C4-2B (cell line): ENCODE data around the gene SINHCAF.

Source experiments
- ZFX ChIP-seq: fragments of 450-650 bp; IDR thresholded peaks from 2 replicates; pipeline ENCODE4 v1.6.1; 2017
- TF ChIP-seq, protein P1 (sequence below): fragments of 450-650 bp; conservative IDR thresholded peaks from 2 replicates; pipeline ENCODE4 v1.5.1; 2017; ENCODE audit warnings: mild to moderate bottlenecking

- TF ChIP-seq, protein P1, sequence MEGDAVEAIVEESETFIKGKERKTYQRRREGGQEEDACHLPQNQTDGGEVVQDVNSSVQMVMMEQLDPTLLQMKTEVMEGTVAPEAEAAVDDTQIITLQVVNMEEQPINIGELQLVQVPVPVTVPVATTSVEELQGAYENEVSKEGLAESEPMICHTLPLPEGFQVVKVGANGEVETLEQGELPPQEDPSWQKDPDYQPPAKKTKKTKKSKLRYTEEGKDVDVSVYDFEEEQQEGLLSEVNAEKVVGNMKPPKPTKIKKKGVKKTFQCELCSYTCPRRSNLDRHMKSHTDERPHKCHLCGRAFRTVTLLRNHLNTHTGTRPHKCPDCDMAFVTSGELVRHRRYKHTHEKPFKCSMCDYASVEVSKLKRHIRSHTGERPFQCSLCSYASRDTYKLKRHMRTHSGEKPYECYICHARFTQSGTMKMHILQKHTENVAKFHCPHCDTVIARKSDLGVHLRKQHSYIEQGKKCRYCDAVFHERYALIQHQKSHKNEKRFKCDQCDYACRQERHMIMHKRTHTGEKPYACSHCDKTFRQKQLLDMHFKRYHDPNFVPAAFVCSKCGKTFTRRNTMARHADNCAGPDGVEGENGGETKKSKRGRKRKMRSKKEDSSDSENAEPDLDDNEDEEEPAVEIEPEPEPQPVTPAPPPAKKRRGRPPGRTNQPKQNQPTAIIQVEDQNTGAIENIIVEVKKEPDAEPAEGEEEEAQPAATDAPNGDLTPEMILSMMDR = no peak
- no peak for TF ChIP-seq ZFX
Measured at GRCh38 chr12:31331242-31331641, 5.3 kb upstream of the SINHCAF start.
